GM23338 (cell line): ENCODE measurements around the gene CDH20. TPM values are rescaled to one million over a fixed set of nuclear protein-coding genes. Genes with fewer than 3 reads are reported as not detected.

Experiments
- ATAC-seq: fragments of 200-7000 bp; cut with Tn5 transposase; 3 replicates; pipeline ENCODE4 v1.9.1; 2020
- DNase-seq: peaks from one replicate; pipeline ENCODE4 v3.0.0-alpha.2; 2015; ENCODE audit warnings: low spot score
- H2AFZ ChIP-seq: fragments of 200-600 bp; sonication (generic); 2 replicates; pipeline ENCODE4 v1.8.0; 2016; ENCODE audit warnings: antibody characterized with exemption, mild to moderate bottlenecking, moderate library complexity
- H3F3A ChIP-seq: fragments of 200-600 bp; sonication (generic); replicated peaks from 2 replicates; pipeline ENCODE4 v1.8.0; 2017; ENCODE audit warnings: antibody characterized with exemption, mixed run types, low read depth
- H3K27ac ChIP-seq: fragments of 200-600 bp; sonication (generic); 2 replicates; pipeline ENCODE4 v1.6.1; 2016; ENCODE audit warnings: low read depth
- H3K27me3 ChIP-seq: fragments of 200-600 bp; sonication (generic); 2 replicates; pipeline ENCODE4 v1.8.0; 2016; ENCODE audit warnings: mild to moderate bottlenecking, mixed run types, moderate library complexity; ENCODE audit not compliant: insufficient read depth
- H3K36me3 ChIP-seq: fragments of 200-600 bp; sonication (generic); 2 replicates; pipeline ENCODE4 v1.8.0; 2016; ENCODE audit warnings: mild to moderate bottlenecking; ENCODE audit not compliant: insufficient read depth
- H3K4me1 ChIP-seq: fragments of 200-600 bp; sonication (generic); 2 replicates; pipeline ENCODE4 v1.8.0; 2016; ENCODE audit warnings: mild to moderate bottlenecking, moderate library complexity; ENCODE audit not compliant: insufficient read depth
- H3K4me2 ChIP-seq: fragments of 200-600 bp; sonication (generic); 2 replicates; pipeline ENCODE4 v1.7.1; 2017; ENCODE audit warnings: mixed run types
- H3K4me3 ChIP-seq: fragments of 200-600 bp; sonication (generic); 2 replicates; pipeline ENCODE4 v1.6.1; 2016; ENCODE audit warnings: mixed run types
- H3K79me2 ChIP-seq: fragments of 200-600 bp; sonication (generic); replicated peaks from 2 replicates; pipeline ENCODE4 v1.8.0; 2017; ENCODE audit warnings: mild to moderate bottlenecking; ENCODE audit not compliant: insufficient read depth
- H3K9me2 ChIP-seq: fragments of 200-600 bp; sonication (generic); 2 replicates; pipeline ENCODE4 v1.8.0; 2017; ENCODE audit not compliant: insufficient read depth
- H4K20me1 ChIP-seq: fragments of 200-600 bp; sonication (generic); replicated peaks from 2 replicates; pipeline ENCODE4 v1.8.0; 2017; ENCODE audit warnings: mild to moderate bottlenecking; ENCODE audit not compliant: insufficient read depth
- H3K27ac Mint-ChIP-seq: 2 replicates; pipeline ENCODE4 v1.8.0; 2020; ENCODE audit warnings: inconsistent platforms, mild to moderate bottlenecking, moderate library complexity, mixed read lengths
- H3K27me3 Mint-ChIP-seq: 3 replicates; pipeline ENCODE4 v1.8.0; 2022; ENCODE audit warnings: low read depth, mild to moderate bottlenecking, moderate library complexity, mixed read lengths, inconsistent platforms; ENCODE audit not compliant: insufficient read depth, poor library complexity
- H3K36me3 Mint-ChIP-seq: 3 replicates; pipeline ENCODE4 v1.8.0; 2021; ENCODE audit warnings: low read depth, mild to moderate bottlenecking, inconsistent platforms, moderate library complexity, mixed read lengths
- H3K4me1 Mint-ChIP-seq: 3 replicates; pipeline ENCODE4 v1.8.0; 2020; ENCODE audit warnings: mild to moderate bottlenecking, inconsistent platforms, mixed read lengths
- H3K4me3 Mint-ChIP-seq: 3 replicates; pipeline ENCODE4 v1.8.0; 2021; ENCODE audit warnings: moderate library complexity, mild to moderate bottlenecking, inconsistent platforms, mixed read lengths
- H3K9me3 Mint-ChIP-seq: 3 replicates; pipeline ENCODE4 v1.8.0; 2020; ENCODE audit warnings: moderate library complexity, mild to moderate bottlenecking, inconsistent platforms, mixed read lengths
- CREB1 ChIP-seq: fragments of 250-450 bp; sonication (Bioruptor Pico); IDR thresholded peaks from 2 replicates; pipeline ENCODE4 v1.5.0; 2020; ENCODE audit warnings: low read depth, mild to moderate bottlenecking, moderate library complexity
- ETS1 ChIP-seq: IDR thresholded peaks from 2 replicates; pipeline ENCODE4 v1.6.1; 2016; ENCODE audit warnings: antibody characterized with exemption
- JUNB ChIP-seq: IDR thresholded peaks from one replicate; pipeline ENCODE4 v1.6.1; 2016; ENCODE audit warnings: antibody characterized with exemption; ENCODE audit not compliant: unreplicated experiment
- NANOG ChIP-seq: IDR thresholded peaks from 2 replicates; pipeline ENCODE4 v1.6.1; 2016; ENCODE audit warnings: antibody characterized with exemption, borderline replicate concordance
- STAT1 ChIP-seq: IDR thresholded peaks from one replicate; pipeline ENCODE4 v1.6.1; 2016; ENCODE audit warnings: antibody characterized with exemption; ENCODE audit not compliant: unreplicated experiment
- ZNF114 ChIP-seq: fragments of 250-450 bp; sonication (Bioruptor Pico); IDR thresholded peaks from 2 replicates; pipeline ENCODE4 v1.5.0; 2020; ENCODE audit warnings: mild to moderate bottlenecking, moderate library complexity
- ZNF462 ChIP-seq: fragments of 250-450 bp; sonication (Bioruptor Pico); IDR thresholded peaks from 2 replicates; pipeline ENCODE4 v1.5.0; 2020; ENCODE audit warnings: mild to moderate bottlenecking, moderate library complexity
- polyA plus RNA-seq: library from polyadenylated mRNA; unstranded; fragments of >200 nt; fragmentation: Nextera tagmentation; extraction: Ambion mirVana; gene quantifications from 2 replicates; pipeline ENCODE4 v1.2.1, GENCODE V29; 2016
- total RNA-seq: library from RNA; depleted of rRNA; stranded (reverse); fragments of >200 nt; shearing (Covaris generic); gene quantifications from 2 replicates; pipeline ENCODE4 v1.2.3, GENCODE V29; 2014

The CDH20 gene
- total and polyA plus RNA-seq, 2 experiments from 2014 or later = 1.0 TPM; not detected in 1

GRCh38 chr18:61308004-61308403 is 25.2 kb upstream of the CDH20 start (continued):
- no peak for TF ChIP-seq ZNF462 (CRISPR knock-in tag)
- no peak for TF ChIP-seq STAT1
- no peak for TF ChIP-seq ZNF114 (CRISPR knock-in tag)
- TF ChIP-seq NANOG = no peak
- no peak for TF ChIP-seq JUNB
- TF ChIP-seq CREB1 (CRISPR knock-in tag) = no peak
- TF ChIP-seq ETS1 = no peak

GRCh38 chr18:61308795-61309393 is 24.3 kb upstream of the CDH20 start:
- H3K9me3 Mint-ChIP-seq = peaks cover 5% of the 10 kb centered on the region; the same call in 2 of the 3 replicates
- no peaks in the 10 kb centered on the region for H3F3A ChIP-seq
- ATAC-seq = no peak
- H3K4me3 ChIP-seq = no peak overlapping the region
- no peaks in the 10 kb centered on the region for H3K4me1 ChIP-seq
- H3K27ac Mint-ChIP-seq = no peak overlapping the region
- H4K20me1 ChIP-seq = no peaks in the 10 kb centered on the region
- H3K36me3 ChIP-seq = no peaks in the 10 kb centered on the region
- no peaks in the 10 kb centered on the region for H3K9me2 ChIP-seq
- H3K27me3 Mint-ChIP-seq = no peaks in the 10 kb centered on the region
- H3K27ac ChIP-seq = no peak overlapping the region
- H3K27me3 ChIP-seq = no peaks in the 10 kb centered on the region
- no peaks in the 10 kb centered on the region for H3K4me1 Mint-ChIP-seq
- DNase-seq = no peak
- no peak overlapping the region for H2AFZ ChIP-seq
- no peak overlapping the region for H3K4me3 Mint-ChIP-seq
- H3K36me3 Mint-ChIP-seq = peaks cover 5% of the 10 kb centered on the region; the same call in 2 of the 3 replicates
- H3K79me2 ChIP-seq = no peaks in the 10 kb centered on the region
- no peak overlapping the region for H3K4me2 ChIP-seq
- no peak for TF ChIP-seq ZNF462 (CRISPR knock-in tag)
